Femur (tissue), 1 donor: Measurements from ENCODE around the gene LRP1B.

Experiments
- DNase-seq: peaks from one replicate; pipeline ENCODE4 v3.0.0-alpha.2; 2017

LRP1B gene

DNA sequence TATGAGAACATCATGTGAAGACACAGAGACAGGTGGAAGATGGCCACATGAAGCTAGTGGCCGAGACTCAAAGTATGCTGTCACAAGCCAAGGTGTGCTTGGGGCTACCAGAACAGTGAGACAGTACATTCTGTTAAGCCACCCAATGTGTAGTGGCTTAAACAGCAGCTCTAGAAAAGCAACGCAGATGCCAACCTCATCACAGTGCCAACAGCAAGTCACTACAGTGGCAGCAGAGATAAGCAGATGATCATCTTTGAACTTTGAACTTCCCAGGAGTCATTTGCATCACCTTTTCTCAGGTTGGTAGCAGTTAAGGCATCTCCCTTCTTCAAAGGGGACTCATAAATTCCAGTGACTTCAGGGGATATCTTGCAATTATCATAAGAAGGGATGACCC lies 394.4 kb downstream of the LRP1B start:
- DNase-seq = no peak

DNA sequence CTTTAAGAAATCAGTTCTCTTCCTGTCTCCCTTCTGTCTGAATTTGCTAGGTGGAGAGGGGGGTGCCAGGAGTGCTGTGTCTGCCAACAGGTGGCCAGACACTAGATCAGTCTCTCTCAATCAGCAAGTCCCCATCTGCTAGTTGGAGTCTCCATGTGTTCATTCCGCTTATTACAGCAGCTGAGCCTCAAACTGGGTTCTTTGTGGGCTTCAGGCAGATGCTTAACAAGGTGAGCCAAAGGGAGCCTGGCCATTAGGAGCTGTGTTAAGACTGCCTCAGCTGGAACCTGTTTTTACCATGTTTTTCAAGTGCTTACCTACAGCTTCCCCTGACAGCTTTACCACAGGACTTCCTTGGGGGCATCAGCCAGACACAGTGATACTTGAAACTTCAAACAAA lies 401.9 kb downstream of the LRP1B start:
- DNase-seq = no peak

DNA sequence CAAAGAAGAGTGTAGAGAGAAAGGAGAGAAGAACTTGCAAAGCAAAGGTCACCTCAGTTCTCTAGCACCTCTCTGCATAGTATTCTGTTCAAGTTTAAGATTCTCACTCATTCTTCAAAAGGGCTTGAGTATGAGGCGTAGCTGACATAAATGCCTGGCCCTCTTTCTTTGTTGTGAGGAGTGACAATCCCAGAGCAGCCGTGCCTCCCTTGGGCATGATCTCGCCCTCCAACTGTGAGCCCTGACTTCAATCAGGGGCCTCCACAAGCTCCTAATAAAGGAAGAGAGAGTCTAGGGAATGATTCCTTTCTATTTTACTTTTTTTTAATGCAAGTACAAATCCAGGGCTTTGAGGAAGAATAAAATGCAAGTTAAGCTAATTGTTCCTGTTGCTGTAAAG lies 402.7 kb downstream of the LRP1B start:
- DNase-seq = no peak

DNA sequence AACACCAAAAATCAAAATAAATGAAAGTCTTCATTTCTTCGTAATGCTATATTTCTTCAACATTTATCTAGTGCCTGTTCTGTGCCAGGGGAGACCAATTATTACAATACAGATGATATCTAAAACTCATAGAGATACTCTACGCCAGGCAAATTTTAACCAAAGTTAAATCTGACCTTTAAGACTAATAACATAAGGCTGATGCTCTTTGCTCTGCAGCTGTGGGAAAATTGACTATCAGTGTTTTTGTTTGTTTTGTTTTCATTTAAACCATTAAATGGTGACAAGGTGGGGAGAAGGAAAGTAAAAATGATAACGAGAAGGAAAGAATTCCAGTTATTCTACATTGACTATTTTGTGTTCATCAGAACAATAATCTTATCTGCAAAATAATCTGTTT lies 406.4 kb downstream of the LRP1B start:
- DNase-seq = no peak

GRCh38 chr2:141723814-141724213 lies 407.0 kb downstream of the LRP1B start:
- DNase-seq = no peak

GRCh38 chr2:141720476-141720875 lies 410.3 kb downstream of the LRP1B start:
- no peak for DNase-seq

DNA sequence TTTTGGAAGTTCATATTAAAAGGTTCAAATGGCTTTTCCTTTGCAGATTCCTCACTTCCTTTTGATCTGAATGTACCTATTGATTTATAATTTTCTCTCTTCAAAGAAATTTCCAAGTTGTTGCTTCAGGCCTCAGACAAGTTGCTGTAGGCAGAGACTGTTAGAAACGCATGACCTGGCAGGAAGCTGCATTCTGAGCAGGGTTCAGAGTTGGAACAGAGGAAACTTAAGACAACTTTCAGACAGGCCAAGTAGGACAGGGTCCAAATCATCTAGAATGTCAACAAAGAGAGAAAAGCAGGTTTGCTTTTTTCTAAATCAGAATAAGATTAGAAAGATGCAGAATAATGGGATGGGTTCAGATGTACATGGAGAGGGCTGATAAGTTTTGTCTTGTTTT lies 416.3 kb downstream of the LRP1B start:
- DNase-seq = peak; percentile 15

GRCh38 chr2:141711627-141712026 lies 419.2 kb downstream of the LRP1B start:
- no peak for DNase-seq

DNA sequence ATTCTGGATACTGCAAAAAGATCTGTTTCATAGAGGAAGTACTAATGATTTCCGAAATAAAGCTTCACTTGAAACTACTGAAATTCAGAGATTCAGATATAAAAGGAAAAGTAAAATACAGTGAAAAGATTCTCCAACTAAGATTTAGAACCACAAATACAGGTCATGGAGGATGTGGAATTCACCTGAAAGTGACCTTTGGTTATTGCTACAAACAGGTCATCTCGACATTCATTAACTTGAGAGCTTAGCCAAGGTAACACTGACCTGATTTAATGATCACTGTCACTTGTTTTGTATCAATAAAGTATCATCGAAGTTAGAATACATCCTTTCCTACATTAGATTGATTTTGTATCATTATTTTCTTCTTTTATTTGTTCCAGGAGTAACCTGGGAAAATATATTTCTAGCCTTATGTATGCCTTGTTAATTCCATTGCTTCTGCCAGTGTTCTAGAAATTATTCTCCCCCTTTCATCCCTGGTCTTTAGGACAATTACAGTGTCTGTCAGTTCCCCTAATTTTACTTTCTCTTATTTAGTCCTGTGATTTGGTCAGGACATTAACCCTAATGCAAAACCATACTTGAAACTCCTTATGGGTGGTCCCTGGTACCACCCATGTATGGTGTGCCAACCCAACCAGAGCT lies 420.1 kb downstream of the LRP1B start:
- no peak for DNase-seq

- no peak for DNase-seq
Measured at GRCh38 chr2:141709756-141710155, 421.1 kb downstream of the LRP1B start.

DNA sequence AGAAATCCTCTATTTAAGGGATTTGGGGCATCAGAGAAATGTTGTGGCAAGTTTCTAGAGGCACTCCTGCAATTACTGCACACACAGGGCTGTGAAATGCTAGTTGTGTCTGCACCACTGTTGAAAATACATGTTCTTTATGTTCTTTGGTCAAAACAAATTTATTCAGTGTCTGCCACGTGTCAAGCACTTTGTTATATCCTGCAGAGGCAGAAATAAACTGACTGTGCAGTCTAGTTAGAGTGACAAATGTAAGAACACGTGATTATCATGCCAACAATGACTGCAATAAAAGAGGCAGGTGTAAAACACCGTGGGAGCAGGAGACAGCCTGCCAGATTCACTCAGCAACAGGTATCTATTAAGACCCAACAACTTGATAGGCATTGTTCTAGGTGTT lies 423.3 kb downstream of the LRP1B start:
- DNase-seq = no peak

- no peak for DNase-seq
Measured at GRCh38 chr2:141704541-141704940, 426.3 kb downstream of the LRP1B start.

DNA sequence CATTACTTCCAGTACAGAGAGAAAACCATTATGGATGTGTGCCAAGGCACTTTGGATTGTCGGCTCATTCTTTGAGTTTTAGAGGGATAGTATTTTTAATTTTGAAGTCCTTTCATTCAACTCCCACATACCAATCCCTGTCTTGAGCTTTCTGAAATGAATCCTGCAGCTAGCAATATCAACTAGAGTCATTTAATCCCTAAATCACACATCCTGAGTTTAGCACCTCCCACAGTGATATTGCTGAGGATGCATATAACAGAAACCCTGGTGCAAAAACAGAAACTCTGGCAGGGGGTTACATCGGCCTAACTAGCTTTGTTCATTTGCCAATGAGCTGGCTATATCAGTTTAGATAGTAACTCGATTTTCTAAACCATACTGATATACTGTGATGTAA lies 427.3 kb downstream of the LRP1B start:
- DNase-seq = no peak

GRCh38 chr2:141701618-141702017 lies 429.2 kb downstream of the LRP1B start:
- DNase-seq = no peak

DNA sequence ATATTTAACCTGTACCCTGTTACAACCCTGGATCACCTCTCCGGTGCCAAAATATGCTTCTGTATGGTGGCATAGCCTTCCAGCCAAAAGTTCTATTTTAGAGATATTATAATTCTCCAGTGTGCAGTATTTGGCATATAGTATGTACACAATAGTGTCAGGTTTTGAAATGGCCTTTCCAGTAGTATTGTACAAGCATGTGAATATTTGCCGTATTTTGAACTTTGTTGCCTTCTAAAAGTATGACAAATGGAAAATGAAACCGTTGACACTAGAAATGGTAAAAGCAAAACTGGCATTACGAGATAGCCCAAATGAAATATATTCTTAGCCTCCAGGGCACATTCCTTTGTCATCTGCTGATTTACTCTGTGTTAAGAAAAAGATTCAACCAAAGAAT lies 431.2 kb downstream of the LRP1B start:
- no peak for DNase-seq

DNA sequence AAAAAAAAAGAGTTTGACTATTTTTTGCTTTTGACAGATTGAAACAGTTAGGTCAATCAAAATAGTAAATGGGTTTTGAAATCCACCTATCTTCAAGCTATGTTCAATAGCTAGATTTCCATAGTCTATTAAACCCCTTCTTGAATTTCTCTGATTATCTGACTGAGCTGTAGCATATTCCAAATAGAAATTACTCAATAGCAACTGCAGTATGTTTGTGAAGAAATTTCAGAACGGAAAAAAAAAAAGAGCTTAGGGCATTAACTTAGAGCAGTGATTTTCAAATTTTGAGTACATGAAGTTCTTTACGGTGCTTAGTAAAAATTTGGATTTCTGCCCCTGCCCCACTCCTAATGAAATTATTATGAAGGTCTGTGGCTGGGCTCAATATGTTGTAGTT lies 432.3 kb downstream of the LRP1B start:
- DNase-seq = no peak

DNA sequence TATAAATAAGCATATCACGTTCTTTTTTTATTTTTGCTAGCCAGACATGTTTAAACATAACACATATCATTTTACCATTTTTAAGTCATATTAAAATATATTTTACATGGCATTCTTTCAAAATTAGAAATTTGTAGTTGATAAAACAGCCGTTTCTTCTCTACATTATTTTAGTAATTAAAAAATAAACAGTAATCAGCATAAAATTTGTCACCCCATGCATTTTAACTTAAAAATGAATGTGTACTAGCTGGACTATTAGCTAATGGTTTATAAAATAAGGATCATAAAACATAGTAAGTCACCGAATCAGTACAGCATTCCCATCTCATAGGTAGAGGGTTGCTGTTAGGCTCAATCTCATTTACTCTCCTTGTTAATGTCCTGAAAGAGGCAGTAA lies 433.8 kb downstream of the LRP1B start:
- DNase-seq = no peak

DNA sequence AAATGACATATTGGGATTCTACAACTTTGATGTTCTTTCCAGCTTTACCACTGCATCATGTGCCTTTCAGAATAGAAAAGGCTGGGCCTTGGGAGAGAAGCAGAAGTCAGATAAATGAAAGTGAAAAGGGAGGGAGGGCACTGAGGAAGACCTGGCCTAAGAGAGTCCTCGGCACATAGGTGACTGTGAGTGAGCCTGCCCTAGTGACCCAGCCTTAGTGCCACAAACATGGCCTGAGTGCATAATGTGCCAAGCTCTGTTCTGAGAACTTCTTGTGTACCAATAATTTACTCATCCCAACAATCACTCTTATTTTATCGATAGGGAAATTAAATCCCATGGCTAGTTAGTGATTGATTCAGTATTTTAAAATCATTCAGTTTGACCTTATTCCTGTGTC lies 436.6 kb downstream of the LRP1B start:
- DNase-seq = no peak

GRCh38 chr2:141692829-141693228 lies 438.0 kb downstream of the LRP1B start:
- DNase-seq = no peak

DNA sequence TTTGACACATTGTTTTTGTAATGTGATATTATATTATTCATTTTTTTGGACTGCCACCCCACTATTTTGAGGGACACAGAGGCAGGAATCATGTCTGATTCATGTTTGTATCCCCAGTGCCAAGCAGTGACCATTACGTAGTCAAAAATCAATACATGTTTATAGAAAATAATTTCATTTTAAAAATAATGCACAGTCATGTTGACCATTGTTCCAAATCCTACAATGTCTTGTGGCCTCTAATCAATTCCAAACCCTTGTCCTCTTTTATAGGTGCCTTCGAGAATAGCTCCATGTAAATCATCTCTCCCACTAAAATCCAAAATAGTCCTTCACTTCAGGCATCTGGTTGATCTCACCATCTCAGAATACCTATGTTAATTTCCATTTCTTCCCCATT lies 454.7 kb downstream of the LRP1B start:
- no peak for DNase-seq

GRCh38 chr2:141666191-141666590 lies 464.6 kb downstream of the LRP1B start:
- no peak for DNase-seq

- DNase-seq = no peak
Measured at GRCh38 chr2:141660232-141660631, 470.6 kb downstream of the LRP1B start.

DNA sequence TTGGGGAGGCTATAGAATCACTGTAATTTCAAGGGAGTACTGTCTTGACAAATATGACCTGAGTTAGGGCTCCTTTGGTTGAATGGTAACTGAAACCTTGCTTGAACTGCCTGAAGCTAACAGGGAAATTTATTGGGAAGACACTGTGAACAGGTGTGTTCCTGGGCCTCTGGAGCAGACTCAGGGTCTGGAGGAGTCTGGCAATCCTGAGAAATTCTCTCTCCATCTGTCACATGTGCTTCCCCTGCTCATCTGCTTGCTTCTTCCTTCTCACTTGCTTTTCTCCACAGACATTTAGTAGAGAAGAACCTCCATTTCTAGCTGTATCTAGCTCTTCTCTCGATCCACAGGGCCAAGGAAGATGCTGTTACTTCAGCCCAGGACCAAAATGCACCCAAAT lies 476.5 kb downstream of the LRP1B start:
- no peak for DNase-seq

DNA sequence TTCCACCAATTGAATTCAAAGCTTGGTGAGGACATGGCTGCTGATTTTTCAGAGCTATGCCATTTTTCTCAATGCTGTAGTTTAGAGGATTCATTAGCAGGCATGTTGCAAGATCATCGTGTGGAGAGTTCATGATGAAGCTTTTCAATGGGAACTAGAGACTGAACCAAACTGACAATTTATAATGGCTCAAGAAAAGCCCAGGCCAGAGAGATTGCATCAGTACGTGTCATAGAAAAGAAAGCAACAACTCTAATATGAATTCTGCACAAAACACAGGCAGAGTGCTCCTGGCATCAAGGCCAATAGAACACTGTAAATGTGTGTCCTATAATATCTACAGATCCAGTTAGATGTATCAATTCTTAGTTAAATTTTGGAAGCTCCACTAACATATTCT lies 477.6 kb downstream of the LRP1B start:
- no peak for DNase-seq

DNA sequence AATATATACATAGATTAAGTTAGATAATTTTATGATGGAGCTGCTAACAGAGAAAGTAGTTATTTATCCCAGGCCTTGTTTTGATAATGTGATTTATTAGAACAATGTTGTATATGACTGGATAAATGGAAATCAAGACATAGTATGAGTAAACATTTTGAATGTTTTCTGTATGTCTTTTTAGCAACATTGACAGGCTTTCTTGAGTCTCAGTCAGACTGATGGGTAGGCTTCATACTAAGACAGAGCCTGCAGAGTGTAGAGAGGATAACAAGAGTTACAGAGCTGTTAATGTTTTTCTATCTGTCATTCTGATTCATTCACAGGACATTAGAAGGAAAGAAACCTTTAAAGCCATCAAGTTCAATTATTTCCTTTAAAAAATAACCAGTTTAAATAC lies 478.5 kb downstream of the LRP1B start:
- DNase-seq = no peak

DNA sequence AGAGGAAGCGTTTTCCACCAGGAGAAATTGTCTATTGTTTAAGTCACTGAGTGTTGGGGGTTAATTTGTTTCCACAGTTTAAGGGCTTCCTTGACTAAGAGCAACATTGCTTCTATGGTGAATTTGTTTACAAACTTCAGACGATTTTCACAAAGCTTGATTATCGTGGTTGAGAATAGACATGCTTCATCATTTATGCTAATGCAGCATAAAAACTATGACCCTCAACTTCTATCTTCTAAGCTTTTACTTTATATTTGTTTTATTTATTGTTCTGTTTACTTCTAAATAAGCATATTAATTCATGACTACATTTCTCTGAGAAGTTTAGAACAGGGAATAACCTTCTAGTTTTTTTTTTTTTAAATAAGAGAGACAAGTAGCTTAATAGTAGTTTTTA lies 483.5 kb downstream of the LRP1B start:
- no peak for DNase-seq
